ENCODE measurements around the gene ATP6V0A4.

Gene ATP6V0A4

GRCh38 chr7:138670594-138670993, 127.4 kb downstream of the ATP6V0A4 start:
- DNase-seq (ENCODE audit: low read depth) = no peak
- TF ChIP-seq CTCF (conservative IDR thresholded peaks at IDR 0.05; ENCODE audit: low read length) = no peak
- no peak overlapping the region for H3K4me3 ChIP-seq (ENCODE audit: low read length)

- no peak for TF ChIP-seq CTCF (conservative IDR thresholded peaks at IDR 0.05; ENCODE audit: low read length)
- no peak for DNase-seq (ENCODE audit: low read depth)
- no peak overlapping the region for H3K4me3 ChIP-seq (ENCODE audit: low read length)
Observed at GRCh38 chr7:138669364-138669763, 128.6 kb downstream of the ATP6V0A4 start.

- TF ChIP-seq CTCF (conservative IDR thresholded peaks at IDR 0.05; ENCODE audit: low read length) = no peak
- no peak for DNase-seq (ENCODE audit: low read depth)
Observed at GRCh38 chr7:138668946-138669345, 129.1 kb downstream of the ATP6V0A4 start.

GRCh38 chr7:138668229-138668596, 129.8 kb downstream of the ATP6V0A4 start:
- no peak for TF ChIP-seq CTCF (conservative IDR thresholded peaks at IDR 0.05; ENCODE audit: low read length)
- no peak overlapping the region for H3K4me3 ChIP-seq (ENCODE audit: low read length)
- DNase-seq (ENCODE audit: low read depth) = no peak

More at GRCh38 chr7:138668946-138669345, 129.1 kb downstream of the ATP6V0A4 start:
- H3K4me3 ChIP-seq (ENCODE audit: low read length) = no peak overlapping the region

GRCh38 chr7:138667535-138668228, 130.3 kb downstream of the ATP6V0A4 start:
- TF ChIP-seq CTCF (conservative IDR thresholded peaks at IDR 0.05; ENCODE audit: low read length) = no peak
- H3K4me3 ChIP-seq (ENCODE audit: low read length) = no peak overlapping the region
- DNase-seq (ENCODE audit: low read depth) = no peak

GRCh38 chr7:138666385-138666784, 131.6 kb downstream of the ATP6V0A4 start:
- TF ChIP-seq CTCF (conservative IDR thresholded peaks at IDR 0.05; ENCODE audit: low read length) = no peak
- DNase-seq (ENCODE audit: low read depth) = no peak
- no peak overlapping the region for H3K4me3 ChIP-seq (ENCODE audit: low read length)

- no peak for DNase-seq (ENCODE audit: low read depth)
- no peak overlapping the region for H3K4me3 ChIP-seq (ENCODE audit: low read length)
- no peak for TF ChIP-seq CTCF (conservative IDR thresholded peaks at IDR 0.05; ENCODE audit: low read length)
Observed at GRCh38 chr7:138665669-138666140, 132.3 kb downstream of the ATP6V0A4 start.

All from AG10803 (cell line).